Measurements from ENCODE around the gene FKRP. TPM values are rescaled to one million over a fixed set of nuclear protein-coding genes. Genes with fewer than 3 reads are reported as not detected.
"Not testable (repeated sequence)": the region's sequence is repeated elsewhere in the genome, so short reads cannot be mapped to it uniquely, and the experiment has no call there.

Gene FKRP
- polyA plus RNA-seq, 4 donors, result 7.0 to 14.6 (median 8.8) TPM

DNA sequence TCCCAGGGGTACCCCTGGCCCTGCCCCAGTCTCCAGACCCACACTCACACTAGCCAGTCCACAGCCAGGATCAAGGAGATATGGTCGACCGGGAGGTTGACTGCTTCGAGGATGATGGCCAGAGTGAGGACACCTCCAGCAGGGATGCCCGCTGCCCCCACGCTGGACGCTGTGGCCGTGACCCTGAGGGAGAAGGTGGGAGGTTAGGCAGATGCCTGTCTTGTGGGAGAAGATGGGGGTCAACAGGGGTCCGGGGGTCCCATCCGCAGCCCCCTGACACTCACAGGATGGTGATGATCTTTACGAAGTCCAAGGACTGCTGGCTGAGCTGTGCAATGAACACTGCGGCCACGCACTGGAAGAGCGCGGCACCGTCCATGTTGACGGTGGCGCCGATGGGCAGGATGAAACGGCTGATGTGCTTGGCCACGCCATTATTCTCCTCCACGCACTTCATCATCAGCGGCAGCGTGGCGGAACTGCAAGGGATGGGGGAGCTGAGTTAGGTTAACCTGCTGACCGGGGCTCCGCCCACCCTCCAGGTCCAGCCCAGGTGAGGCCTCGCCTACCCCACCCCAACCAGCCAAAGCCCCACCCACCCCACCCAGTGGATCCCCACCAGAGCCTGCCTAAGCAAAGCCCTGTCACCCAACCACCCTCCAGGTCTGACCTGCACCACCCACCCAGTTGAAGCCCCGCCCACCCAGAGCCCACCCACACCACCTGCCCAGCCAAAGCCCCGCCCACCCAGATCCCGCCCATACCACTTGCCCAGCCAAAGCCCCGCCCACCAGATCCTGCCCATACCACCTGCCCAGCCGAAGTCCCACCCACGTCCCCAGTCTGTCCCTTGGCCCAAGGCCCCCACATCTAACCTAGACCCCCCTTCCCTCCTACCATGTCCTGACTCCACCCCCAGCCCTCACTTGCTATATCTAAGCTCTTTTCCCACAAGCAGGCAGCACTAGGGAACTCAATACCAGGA lies 31.4 kb downstream of the FKRP start:
- H3K27me3 ChIP-seq (ENCODE audit: control insufficient read depth in 3 of 3, insufficient read depth in 3 of 3, low read length in 3 of 3), result no peaks in the 10 kb centered on the region
- H3K4me1 ChIP-seq (ENCODE audit: control insufficient read depth in 3 of 3, insufficient read depth in 2 of 3, low read depth in 1 of 3, low read length in 2 of 3), result no peaks in the 10 kb centered on the region
- H3K36me3 ChIP-seq (ENCODE audit: control insufficient read depth in 3 of 3, insufficient read depth in 2 of 3, low read depth in 1 of 3, low read length in 3 of 3), result peaks cover 0 to 82% (median 35%) of the 10 kb centered on the region in 3 donors
- H3K27ac ChIP-seq (ENCODE audit: low read depth in 1 of 3, low read length in 2 of 3), result no peak overlapping the region
- WGBS, 3 donors, result 89 to 95% (median 95%) methylated on average over 28 to 33 of the region's 33 CpGs
- no peaks in the 10 kb centered on the region for H3K9me3 ChIP-seq (ENCODE audit: control insufficient read depth in 2 of 2, insufficient read depth in 1 of 2, low read depth in 1 of 2, low read length in 1 of 2)
- H3K4me3 ChIP-seq (ENCODE audit: low read depth in 1 of 3, low read length in 3 of 3), result no peak overlapping the region
- FAIRE-seq (no peak), DNase-seq (no peak)

DNA sequence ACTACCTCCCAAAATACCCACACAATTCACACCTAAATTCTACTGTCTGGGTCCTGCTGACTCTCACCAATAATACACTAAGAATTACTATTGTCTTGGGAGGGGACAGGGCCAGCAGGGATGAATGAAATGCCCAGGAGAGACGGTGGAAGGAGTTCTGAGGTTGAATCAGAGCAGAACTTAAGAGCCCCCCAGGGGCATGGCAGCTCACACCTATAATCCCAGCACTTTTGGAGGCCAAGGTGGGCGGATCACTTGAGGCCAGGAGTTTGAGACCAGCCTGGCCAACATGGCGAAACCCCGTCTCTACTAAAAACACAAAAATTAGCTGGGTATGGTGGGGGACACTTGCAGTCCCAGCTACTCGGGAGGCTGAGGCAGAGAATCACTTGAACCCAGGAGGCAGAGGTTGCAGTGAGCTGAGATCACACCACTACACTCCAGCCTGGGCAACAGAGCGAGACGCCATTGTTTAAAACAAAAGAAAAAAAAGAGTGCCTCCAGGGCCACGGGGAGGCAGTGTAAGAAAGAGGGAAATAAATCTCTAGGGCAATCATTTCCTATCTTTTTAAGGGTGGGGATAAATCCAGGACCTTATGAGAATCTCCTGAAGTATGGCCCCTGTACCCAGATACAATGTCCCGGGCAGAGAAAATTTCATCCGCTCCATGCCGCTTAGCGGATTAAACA lies 32.2 kb downstream of the FKRP start:
- not testable (repeated sequence) for H3K9me3 ChIP-seq (ENCODE audit: control insufficient read depth in 2 of 2, insufficient read depth in 1 of 2, low read depth in 1 of 2, low read length in 1 of 2); DNase-seq; H3K4me1 ChIP-seq (ENCODE audit: control insufficient read depth in 3 of 3, insufficient read depth in 2 of 3, low read depth in 1 of 3, low read length in 2 of 3); H3K4me3 ChIP-seq (ENCODE audit: low read depth in 1 of 3, low read length in 3 of 3); H3K27me3 ChIP-seq (ENCODE audit: control insufficient read depth in 3 of 3, insufficient read depth in 3 of 3, low read length in 3 of 3); H3K27ac ChIP-seq (ENCODE audit: low read depth in 1 of 3, low read length in 2 of 3); FAIRE-seq
- peaks cover 0 to 90% (median 39%) of the 10 kb centered on the region in 3 donors for H3K36me3 ChIP-seq (ENCODE audit: control insufficient read depth in 3 of 3, insufficient read depth in 2 of 3, low read depth in 1 of 3, low read length in 3 of 3)
- WGBS, 3 donors, result 89 to 92% (median 92%) methylated on average over 12 of the region's 12 CpGs

- peaks cover 0 to 24% (median 2%) of the 10 kb centered on the region in 3 donors for H3K4me1 ChIP-seq (ENCODE audit: control insufficient read depth in 3 of 3, insufficient read depth in 2 of 3, low read depth in 1 of 3, low read length in 2 of 3)
- no peaks in the 10 kb centered on the region for H3K9me3 ChIP-seq (ENCODE audit: control insufficient read depth in 2 of 2, insufficient read depth in 1 of 2, low read depth in 1 of 2, low read length in 1 of 2)
- H3K4me3 ChIP-seq (ENCODE audit: low read depth in 1 of 3, low read length in 3 of 3), result no peak overlapping the region
- no peak overlapping the region for H3K27ac ChIP-seq (ENCODE audit: low read depth in 1 of 3, low read length in 2 of 3)
- FAIRE-seq (no peak), DNase-seq (no peak)
- peaks cover 0 to 86% (median 24%) of the 10 kb centered on the region in 3 donors for H3K36me3 ChIP-seq (ENCODE audit: control insufficient read depth in 3 of 3, insufficient read depth in 2 of 3, low read depth in 1 of 3, low read length in 3 of 3)
- H3K27me3 ChIP-seq (ENCODE audit: control insufficient read depth in 3 of 3, insufficient read depth in 3 of 3, low read length in 3 of 3), result no peaks in the 10 kb centered on the region
- 91 to 95% (median 94%) methylated on average over 7 of the region's 7 CpGs for WGBS, 3 donors
Observed at GRCh38 chr19:46782355-46783019, 36.6 kb downstream of the FKRP start.

DNA sequence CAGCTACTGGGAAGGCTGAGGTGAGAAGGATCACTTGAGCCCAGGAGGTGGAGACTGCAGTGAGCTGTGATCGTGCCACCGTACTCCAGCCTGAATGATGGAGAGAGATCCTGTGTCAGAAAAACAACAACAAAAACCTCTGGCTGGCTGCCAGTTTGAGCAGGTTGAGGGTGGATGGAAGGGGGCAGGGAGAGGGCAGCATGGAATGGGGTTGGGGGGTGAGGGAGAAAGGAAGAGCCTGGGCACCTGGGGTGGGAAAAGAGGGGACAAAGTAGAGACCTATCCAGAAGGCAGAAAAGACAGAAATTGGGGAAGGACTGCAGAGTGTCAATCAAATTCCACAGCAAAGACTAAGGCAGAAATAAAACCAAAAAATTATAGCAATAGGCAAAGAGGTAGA lies 37.8 kb downstream of the FKRP start:
- H3K4me3 ChIP-seq (ENCODE audit: low read depth in 1 of 3, low read length in 3 of 3), result no peak overlapping the region
- no peaks in the 10 kb centered on the region for H3K27me3 ChIP-seq (ENCODE audit: control insufficient read depth in 3 of 3, insufficient read depth in 3 of 3, low read length in 3 of 3)
- peaks cover 0 to 74% (median 18%) of the 10 kb centered on the region in 3 donors for H3K36me3 ChIP-seq (ENCODE audit: control insufficient read depth in 3 of 3, insufficient read depth in 2 of 3, low read depth in 1 of 3, low read length in 3 of 3)
- DNase-seq (no peak), FAIRE-seq (no peak)
- peaks cover 0 to 26% (median 2%) of the 10 kb centered on the region in 3 donors for H3K4me1 ChIP-seq (ENCODE audit: control insufficient read depth in 3 of 3, insufficient read depth in 2 of 3, low read depth in 1 of 3, low read length in 2 of 3)
- WGBS, 3 donors, result 73 to 89% (median 82%) methylated on average over 2 of the region's 2 CpGs
- no peaks in the 10 kb centered on the region for H3K9me3 ChIP-seq (ENCODE audit: control insufficient read depth in 2 of 2, insufficient read depth in 1 of 2, low read depth in 1 of 2, low read length in 1 of 2)
- H3K27ac ChIP-seq (ENCODE audit: low read depth in 1 of 3, low read length in 2 of 3), result peak overlapping the region in 2 of 3 donors; percentile 77 to 82

DNA sequence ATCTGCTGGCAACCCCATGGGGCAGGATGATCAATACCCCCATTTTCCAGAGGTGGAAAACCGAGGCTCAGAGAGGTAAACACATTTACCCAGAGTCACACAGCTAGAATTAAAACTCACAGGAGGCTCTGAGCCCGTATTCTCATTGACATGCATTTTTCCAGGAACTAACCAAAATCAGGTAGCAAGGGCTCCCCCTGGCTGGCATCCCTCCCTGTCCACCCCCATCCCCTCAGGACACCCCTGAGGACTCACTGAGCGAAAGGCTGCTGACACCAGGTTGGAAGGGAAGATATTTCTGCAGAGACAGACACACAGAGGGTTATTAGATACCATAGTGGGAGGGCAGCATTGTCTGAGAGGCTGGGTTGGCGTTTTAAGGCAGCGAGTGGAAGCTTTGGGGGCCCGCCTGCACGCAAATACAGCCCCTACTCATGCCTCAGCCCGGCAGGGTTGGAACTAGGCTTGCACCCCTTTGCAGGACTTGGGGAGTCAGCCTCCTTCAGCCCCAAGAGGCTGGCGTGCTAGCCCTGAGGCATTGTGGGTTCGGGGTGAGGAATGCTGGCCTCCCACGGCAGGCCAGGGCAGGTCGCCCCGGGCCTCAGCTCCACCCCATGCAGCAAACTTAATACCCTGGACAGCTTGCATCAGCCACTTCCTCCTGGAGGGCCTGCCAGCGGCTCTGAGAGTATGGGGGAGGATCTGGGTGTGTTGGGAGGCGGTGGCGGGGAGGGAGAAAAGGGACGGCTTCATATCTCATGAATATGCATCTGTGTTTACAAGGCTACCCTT lies 38.6 kb downstream of the FKRP start:
- H3K4me3 ChIP-seq (ENCODE audit: low read depth in 1 of 3, low read length in 3 of 3), result peak overlapping the region in 2 of 3 donors; percentile 18 to 33
- FAIRE-seq (no peak), DNase-seq (peak; percentile 66 to 86)
- H3K27ac ChIP-seq (ENCODE audit: low read depth in 1 of 3, low read length in 2 of 3), result peak overlapping the region in 2 of 3 donors; percentile 82 to 85
- H3K4me1 ChIP-seq (ENCODE audit: control insufficient read depth in 3 of 3, insufficient read depth in 2 of 3, low read depth in 1 of 3, low read length in 2 of 3), result peaks cover 0 to 29% (median 2%) of the 10 kb centered on the region in 3 donors
- H3K36me3 ChIP-seq (ENCODE audit: control insufficient read depth in 3 of 3, insufficient read depth in 2 of 3, low read depth in 1 of 3, low read length in 3 of 3), result peaks cover 0 to 66% (median 15%) of the 10 kb centered on the region in 3 donors
- H3K27me3 ChIP-seq (ENCODE audit: control insufficient read depth in 3 of 3, insufficient read depth in 3 of 3, low read length in 3 of 3), result no peaks in the 10 kb centered on the region
- 17 to 33% (median 30%) methylated on average over 17 of the region's 17 CpGs for WGBS, 3 donors
- H3K9me3 ChIP-seq (ENCODE audit: control insufficient read depth in 2 of 2, insufficient read depth in 1 of 2, low read depth in 1 of 2, low read length in 1 of 2), result no peaks in the 10 kb centered on the region

- no peak for FAIRE-seq
Observed at GRCh38 chr19:46785054-46785979, 39.5 kb downstream of the FKRP start.

DNA sequence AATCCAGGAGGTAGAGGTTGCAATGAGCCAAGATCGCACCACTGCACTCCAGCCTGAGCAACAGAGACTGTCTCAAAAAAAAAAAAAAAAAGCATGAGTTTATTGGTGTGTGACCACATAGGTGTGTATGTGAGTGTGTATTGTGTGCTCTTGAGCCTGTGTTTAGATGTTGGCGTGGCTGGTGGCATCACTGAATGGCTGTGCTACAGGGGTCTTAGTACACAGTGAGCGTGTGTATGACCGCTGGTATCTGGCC lies 40.1 kb downstream of the FKRP start:
- H3K4me1 ChIP-seq (ENCODE audit: control insufficient read depth in 3 of 3, insufficient read depth in 2 of 3, low read depth in 1 of 3, low read length in 2 of 3), result peaks cover 0 to 29% (median 2%) of the 10 kb centered on the region in 3 donors
- 55 to 79% (median 61%) methylated on average over 4 of the region's 4 CpGs for WGBS, 3 donors
- H3K27ac ChIP-seq (ENCODE audit: low read depth in 1 of 3, low read length in 2 of 3), result peak overlapping the region; percentile 2 to 85 (median 82)
- DNase-seq (no peak), FAIRE-seq (no peak)
- no peaks in the 10 kb centered on the region for H3K27me3 ChIP-seq (ENCODE audit: control insufficient read depth in 3 of 3, insufficient read depth in 3 of 3, low read length in 3 of 3)
- no peaks in the 10 kb centered on the region for H3K9me3 ChIP-seq (ENCODE audit: control insufficient read depth in 2 of 2, insufficient read depth in 1 of 2, low read depth in 1 of 2, low read length in 1 of 2)
- peaks cover 0 to 53% (median 13%) of the 10 kb centered on the region in 3 donors for H3K36me3 ChIP-seq (ENCODE audit: control insufficient read depth in 3 of 3, insufficient read depth in 2 of 3, low read depth in 1 of 3, low read length in 3 of 3)
- peak overlapping the region in 2 of 3 donors; percentile 56 to 95 for H3K4me3 ChIP-seq (ENCODE audit: low read depth in 1 of 3, low read length in 3 of 3)

More at GRCh38 chr19:46785054-46785979, 39.5 kb downstream of the FKRP start:
- Histone ChIP-seq H3K27ac (ENCODE audit: low read depth in 1 of 3, low read length in 2 of 3) (peak overlapping the region in 2 of 3 donors; percentile 82 to 85), H3K27me3 (ENCODE audit: control insufficient read depth in 3 of 3, insufficient read depth in 3 of 3, low read length in 3 of 3) (no peaks in the 10 kb centered on the region), H3K9me3 (ENCODE audit: control insufficient read depth in 2 of 2, insufficient read depth in 1 of 2, low read depth in 1 of 2, low read length in 1 of 2) (no peaks in the 10 kb centered on the region), H3K4me1 (ENCODE audit: control insufficient read depth in 3 of 3, insufficient read depth in 2 of 3, low read depth in 1 of 3, low read length in 2 of 3) (peaks cover 0 to 29% (median 2%) of the 10 kb centered on the region in 3 donors), H3K36me3 (ENCODE audit: control insufficient read depth in 3 of 3, insufficient read depth in 2 of 3, low read depth in 1 of 3, low read length in 3 of 3) (peaks cover 0 to 59% (median 15%) of the 10 kb centered on the region in 3 donors), H3K4me3 (ENCODE audit: low read depth in 1 of 3, low read length in 3 of 3) (peak overlapping the region in 1 of 3 donors; percentile 95)
- 66 to 80% (median 69%) methylated on average over 19 of the region's 19 CpGs for WGBS, 3 donors
- no peak for DNase-seq
